HG02759 (cell line): ENCODE data around the gene NSUN6.
"Not testable (repeated sequence)": the region's sequence is repeated elsewhere in the genome, so short reads cannot be mapped to it uniquely, and the experiment has no call there.

Source experiments
- ATAC-seq: cut with Tn5 transposase; IDR thresholded peaks from one replicate; pipeline ENCODE4 v1.9.1; 2021; ENCODE audit warnings: mild to moderate bottlenecking, moderate library complexity; ENCODE audit not compliant: unreplicated experiment

NSUN6 gene

DNA sequence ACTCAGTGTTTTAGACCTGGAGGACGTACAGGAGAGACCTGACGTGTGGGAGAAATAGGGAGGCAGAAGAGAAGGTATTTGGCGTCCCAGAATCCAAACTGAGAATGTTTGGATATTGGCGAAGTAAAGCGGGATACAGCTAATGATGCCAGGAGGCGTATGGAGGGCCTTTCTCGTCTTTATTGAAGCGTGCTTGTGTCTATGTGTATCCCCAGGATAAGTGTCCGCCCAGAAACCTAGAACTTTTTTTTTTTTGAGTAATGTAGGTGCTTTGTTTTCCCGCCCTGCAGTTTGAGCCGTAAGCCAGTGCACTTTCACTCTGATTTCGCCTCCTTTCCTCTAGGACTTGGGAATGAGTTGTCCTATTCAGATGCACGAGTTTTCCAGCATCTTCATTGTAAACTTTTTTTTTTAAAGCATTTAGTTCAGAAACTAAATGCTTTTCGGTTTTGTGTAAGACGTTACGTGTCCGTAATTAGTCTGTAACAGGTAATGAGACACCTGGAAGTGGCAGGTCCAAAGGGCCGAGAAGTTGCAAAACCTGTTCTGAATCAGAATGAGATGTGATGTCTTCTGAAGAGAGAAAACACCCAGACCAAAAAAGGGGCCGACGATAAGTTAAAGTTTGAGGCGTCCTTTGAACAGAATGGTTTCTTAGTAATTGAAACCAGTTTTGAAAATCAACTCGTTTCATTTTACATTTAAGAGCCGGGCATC lies 8.6 kb upstream of the NSUN6 start:
- peak; percentile 14 for ATAC-seq

GRCh38 chr10:18659125-18659818 lies 7.9 kb upstream of the NSUN6 start, which contains the start of gene ARL5B:
ARL5B (plus strand) TSS chr10:18659431; CDS start chr10:18659638, 207 bp downstream.
- peak; percentile 92 for ATAC-seq

DNA sequence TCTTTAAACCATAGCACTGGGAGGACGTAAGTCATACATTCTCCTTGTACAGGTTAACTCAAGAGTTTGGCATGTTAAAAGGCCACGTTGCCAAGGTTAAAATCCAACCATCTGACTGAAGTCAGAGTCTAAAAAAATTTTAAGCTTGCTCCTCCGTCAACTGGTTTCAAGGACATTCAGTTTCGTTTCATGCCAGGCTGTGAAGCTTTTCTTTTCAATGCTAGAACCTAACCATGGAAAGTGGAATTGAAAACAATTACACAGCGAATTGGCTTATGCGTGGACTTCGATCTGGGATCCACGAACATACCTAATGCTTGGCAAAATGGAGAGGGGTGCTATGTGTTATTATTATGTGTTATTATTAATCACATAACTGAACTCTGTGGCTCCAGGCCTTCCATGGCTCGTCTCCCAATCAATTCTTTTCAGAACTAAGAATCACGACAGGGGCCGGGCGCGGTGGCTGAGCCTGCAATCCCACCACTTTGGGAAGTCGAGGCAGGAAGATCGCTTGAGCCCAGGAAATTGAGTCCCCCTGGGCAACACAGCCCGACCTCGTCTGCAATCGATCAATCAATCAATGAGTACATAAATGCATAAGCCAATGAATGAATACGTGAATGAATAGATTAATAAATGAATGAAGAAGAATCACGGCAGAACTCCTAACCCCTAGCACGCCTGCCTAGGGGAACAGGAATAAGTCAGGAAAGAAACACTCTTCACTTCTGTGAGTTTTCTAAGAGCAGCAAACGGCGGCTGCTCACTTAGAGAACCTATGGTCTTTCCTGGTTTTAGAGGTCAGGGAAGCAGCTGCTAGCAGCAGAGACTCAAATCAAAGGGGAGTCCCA lies 7.1 kb upstream of the NSUN6 start:
- peak; percentile 5 for ATAC-seq

DNA sequence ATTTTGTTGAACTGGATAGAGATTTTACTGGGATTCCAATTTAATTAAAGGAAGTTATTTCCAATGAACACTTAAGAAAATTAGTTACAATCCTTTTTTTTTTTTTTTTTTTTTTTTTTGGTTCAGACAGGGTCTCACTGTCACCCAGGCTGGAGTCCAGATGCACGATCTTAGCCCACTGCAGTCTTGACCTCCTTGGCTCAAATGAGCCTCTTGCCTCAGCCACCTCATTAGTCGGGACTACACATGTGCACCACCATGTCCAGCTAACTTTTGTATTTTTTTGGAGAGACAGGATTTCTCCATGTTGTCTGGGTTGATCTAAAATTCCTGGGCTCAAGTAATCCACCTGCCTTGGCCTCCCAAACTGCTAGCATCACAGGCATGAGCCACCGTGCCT lies 5.3 kb upstream of the NSUN6 start:
- no peak for ATAC-seq

DNA sequence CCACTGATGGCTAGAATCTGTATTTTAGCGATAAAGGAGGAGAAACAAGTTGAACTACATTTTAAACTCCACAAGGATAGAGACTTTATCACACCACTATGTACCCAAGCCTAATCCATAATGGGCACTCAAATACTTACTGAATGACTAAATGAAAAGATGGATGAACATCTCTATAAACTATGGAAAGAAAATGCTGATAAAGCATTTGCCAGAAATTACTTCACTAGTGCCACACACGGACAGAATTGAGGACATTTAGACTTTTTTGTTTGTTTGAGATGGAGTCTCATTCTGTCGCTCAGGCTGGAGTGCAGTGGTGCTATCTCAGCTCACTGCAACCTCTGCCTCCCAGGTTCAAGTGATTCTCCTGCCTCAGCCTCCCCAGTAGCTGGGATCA lies 1.7 kb upstream of the NSUN6 start:
- no peak for ATAC-seq

DNA sequence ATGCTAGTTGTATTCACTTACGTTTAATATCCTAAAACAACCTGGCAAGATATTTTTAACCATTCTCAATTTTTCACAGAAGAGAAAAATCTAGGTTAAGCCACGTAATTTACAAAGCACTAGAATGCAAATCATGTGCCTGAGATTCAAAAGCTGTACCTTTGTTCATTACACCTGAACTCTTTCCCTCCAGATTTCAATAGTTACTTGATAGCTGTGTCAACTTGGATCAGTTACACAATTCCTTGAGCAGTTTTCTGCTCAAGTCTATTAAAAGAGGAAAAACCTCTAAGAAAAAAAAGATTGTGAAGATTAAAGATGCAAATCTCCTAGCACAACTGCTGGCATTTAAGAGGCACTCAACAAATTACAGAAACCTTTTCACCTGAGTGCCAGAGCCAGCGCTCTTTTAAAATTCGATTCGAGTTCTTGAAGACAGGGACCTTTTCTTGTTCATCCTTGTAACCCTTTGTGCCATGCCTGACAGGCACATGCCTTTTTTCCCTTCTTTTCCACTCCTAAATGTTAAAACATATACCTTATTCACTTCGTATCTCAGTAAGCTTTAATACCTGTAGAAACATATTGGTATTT lies 886 bp downstream of the NSUN6 start:
- no peak for ATAC-seq

GRCh38 chr10:18649364-18649959 lies 1.9 kb downstream of the NSUN6 start:
- ATAC-seq = no peak

DNA sequence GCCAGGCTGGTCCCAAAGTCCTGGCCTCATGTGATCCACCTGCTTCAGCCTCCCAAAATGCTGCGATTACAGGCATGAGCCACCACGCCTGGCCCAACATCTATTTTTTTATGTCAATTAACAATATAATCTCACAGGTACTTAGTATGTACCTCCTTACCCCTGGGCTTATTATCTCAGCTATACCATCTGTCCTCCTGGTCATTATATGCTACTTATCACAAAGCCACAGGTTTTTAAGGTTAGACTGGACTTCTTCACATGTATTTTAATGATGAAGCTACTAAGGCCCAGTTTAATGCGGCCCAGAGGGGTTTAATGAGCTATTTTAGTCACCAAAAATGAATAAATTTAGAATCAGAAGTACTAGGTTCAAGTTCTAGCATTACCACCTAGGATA lies 3.4 kb downstream of the NSUN6 start:
- no peak for ATAC-seq

GRCh38 chr10:18647151-18647550 lies 4.2 kb downstream of the NSUN6 start:
- no peak for ATAC-seq

DNA sequence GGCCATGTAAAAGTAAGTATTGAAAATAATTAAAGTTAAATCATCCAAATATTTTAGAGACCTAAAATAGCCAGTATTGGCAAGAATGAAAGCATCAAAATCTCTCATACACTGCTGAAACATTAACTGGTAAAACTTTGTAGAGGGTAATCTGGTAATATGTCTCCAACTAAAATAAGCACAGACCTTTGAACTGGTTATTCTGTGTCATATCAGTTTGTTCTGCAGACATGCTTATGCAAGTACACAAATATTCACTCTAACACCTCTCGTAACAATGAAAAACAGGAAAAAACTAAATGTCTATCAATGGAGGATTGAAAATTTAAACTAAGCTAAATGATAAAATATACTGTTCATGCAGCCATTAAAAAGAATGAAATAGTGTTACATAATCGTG lies 11.7 kb downstream of the NSUN6 start:
- ATAC-seq = not testable (repeated sequence)

DNA sequence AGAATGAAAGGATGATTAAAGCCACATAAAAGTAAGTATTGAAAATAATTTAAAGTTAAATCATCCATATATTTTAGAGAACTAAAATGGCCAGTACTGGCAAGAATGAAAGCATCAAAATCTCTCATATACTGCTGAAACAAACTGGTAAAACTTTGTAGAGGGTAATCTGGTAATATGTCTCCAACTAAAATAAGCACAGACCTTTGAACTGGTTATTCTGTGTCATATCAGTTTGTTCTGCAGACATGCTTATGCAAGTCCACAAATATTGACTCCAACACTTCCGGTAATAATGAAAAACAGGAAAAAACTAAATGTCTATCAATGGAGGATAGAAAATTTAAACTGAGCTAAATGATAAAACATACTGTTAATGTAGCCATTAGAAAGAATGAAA lies 14.0 kb downstream of the NSUN6 start:
- not testable (repeated sequence) for ATAC-seq

DNA sequence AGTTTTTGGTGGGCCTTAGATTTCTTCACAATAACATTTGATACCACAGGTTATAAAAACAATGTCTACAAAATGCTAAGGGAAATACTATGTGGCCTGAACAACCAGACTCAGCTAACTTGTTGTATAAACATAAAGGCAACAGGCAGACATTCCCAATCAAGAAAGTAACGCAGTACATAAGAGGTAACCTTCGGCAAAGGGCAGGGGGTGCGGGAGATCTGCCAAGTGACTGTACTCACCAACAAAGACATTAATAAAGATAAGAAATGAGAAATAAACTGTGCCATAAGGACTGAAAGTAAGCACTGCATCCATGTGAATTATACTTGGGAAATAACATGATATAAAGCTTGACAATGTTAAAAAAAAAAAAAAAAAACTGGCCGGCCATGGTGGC lies 15.4 kb downstream of the NSUN6 start:
- ATAC-seq = no peak

GRCh38 chr10:18632500-18632899 lies 18.9 kb downstream of the NSUN6 start:
- not testable (repeated sequence) for ATAC-seq

DNA sequence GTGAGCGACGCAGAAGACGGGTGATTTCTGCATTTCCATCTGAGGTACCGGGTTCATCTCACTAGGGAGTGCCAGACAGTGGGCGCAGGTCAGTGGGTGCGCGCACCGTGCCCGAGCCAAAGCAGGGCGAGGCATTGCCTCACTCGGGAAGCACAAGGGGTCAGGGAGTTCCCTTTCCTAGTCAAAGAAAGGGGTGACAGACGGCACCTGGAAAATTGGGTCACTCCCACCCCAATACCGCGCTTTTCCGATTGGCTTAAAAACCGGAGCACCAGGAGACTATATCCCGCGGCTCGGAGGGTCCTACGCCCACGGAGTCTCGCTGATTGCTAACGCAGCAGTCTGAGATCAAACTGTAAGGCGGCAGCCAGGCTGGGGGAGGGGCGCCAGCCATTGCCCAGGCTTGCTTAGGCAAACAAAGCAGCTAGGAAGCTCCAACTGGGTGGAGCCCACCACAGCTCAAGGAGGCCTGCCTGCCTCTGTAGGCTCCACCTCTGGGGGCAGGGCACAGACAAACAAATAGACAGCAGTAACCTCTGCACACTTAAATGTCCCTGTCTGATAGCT lies 23.9 kb downstream of the NSUN6 start:
- not testable (repeated sequence) for ATAC-seq

DNA sequence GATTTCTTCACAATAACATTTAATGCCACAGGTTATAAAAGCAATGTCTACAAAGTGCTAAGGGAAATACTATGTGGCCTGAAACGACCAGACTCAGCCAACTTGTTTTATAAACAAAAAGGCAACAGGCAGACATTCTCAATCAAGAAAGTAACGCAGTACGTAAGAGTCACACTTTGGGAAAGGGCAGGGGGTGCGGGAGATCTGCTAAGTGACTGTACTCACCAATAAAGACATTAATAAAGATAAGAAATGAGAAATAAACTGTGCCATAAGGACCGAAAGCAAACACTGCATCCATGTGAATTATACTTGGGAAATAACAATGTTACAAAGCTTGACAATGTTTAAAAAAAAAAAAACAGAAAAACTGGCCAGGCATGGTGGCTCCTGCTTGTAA lies 25.5 kb downstream of the NSUN6 start:
- no peak for ATAC-seq

DNA sequence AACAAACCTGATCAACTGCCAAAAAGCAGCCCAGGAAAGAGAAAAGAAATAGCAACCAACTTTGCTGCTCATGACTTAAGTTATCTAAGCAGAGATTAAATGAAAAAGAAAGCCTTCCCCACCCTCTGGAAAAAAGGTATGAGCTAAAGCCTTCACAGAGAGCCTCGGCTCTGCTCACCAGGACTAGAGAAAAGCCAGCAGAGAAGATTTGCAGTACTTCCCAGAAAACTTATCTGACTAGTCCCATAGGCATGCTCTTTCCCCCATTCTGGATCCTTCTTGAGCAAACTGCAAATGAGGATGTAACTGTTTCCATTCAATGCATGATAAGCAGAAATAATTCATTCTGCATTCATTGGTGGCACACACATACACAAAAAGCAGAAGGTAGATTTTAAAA lies 27.7 kb downstream of the NSUN6 start:
- ATAC-seq = not testable (repeated sequence)

GRCh38 chr10:18620856-18621255 lies 30.5 kb downstream of the NSUN6 start:
- ATAC-seq = no peak

DNA sequence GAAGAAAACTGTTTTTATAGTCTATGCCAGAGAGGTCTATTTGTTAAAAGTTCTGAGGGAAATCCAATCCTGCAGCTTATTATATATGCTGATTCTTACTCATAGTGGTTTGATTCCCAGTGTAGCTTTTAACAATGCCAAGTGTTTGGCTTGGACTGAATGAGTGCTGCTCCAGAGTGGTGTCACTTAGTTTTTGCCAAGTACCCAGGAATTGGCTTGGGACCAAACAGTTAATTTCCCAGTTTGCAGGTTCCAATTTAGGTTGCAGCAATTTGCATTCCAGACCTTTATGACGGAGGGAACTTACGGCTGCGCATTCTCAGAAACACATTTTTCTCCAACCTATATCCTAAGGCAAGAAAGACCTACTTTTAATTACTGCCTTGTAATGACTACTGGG lies 32.4 kb downstream of the NSUN6 start:
- ATAC-seq = no peak

GRCh38 chr10:18616337-18616736 lies 35.0 kb downstream of the NSUN6 start:
- ATAC-seq = no peak

DNA sequence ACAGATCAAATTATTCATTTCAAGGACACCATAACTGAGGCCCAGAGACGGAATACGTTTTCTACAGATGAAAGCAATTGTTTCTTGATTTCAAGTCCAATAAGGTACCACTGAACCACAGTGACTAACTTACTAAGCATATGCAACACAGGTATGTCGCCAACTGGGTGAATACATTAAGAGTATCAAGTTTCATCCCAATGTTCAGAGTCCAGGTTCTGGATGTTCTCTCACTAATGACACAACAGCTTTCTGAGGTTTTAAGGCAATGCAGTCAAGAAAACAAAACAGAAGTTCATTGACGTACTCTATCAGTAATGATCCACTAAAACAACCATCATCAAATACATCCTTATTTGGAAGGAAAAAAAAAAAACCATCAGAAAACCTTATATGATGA lies 35.8 kb downstream of the NSUN6 start:
- ATAC-seq = no peak
